DOHH2 (cell line): ENCODE results near the gene SERPINI1.

Source experiments
- H3F3A ChIP-seq: fragments of 200-600 bp; sonication (generic), shearing (Covaris generic); 2 replicates; pipeline ENCODE4 v1.6.0; 2016; ENCODE audit warnings: antibody characterized with exemption, mild to moderate bottlenecking; ENCODE audit not compliant: control insufficient read depth, insufficient read depth
- H3K27ac ChIP-seq: fragments of 200-600 bp; sonication (generic); 2 replicates; pipeline ENCODE4 v1.5.1; 2014; ENCODE audit warnings: low read depth, mild to moderate bottlenecking, low read length, moderate library complexity
- H3K27me3 ChIP-seq: fragments of 200-600 bp; sonication (generic); 2 replicates; pipeline ENCODE4 v1.6.1; 2014; ENCODE audit warnings: mild to moderate bottlenecking, low read length, mixed read lengths; ENCODE audit not compliant: control insufficient read depth
- H3K36me3 ChIP-seq: fragments of 200-600 bp; sonication (generic); 2 replicates; pipeline ENCODE4 v1.6.1; 2014; ENCODE audit warnings: mild to moderate bottlenecking, low read length, moderate library complexity, mixed read lengths; ENCODE audit not compliant: control insufficient read depth
- H3K4me1 ChIP-seq: fragments of 200-600 bp; sonication (generic); 2 replicates; pipeline ENCODE4 v1.6.1; 2014; ENCODE audit warnings: mild to moderate bottlenecking, low read length, mixed read lengths; ENCODE audit not compliant: control insufficient read depth
- H3K4me2 ChIP-seq: fragments of 200-600 bp; sonication (generic); 2 replicates; pipeline ENCODE4 v1.6.0; 2014; ENCODE audit warnings: mild to moderate bottlenecking, low read length, moderate library complexity
- H3K4me3 ChIP-seq: fragments of 200-600 bp; sonication (generic); 2 replicates; pipeline ENCODE4 v1.5.1; 2014; ENCODE audit warnings: mild to moderate bottlenecking, low read length, mixed read lengths
- H3K79me2 ChIP-seq: fragments of 200-600 bp; sonication (generic); 2 replicates; pipeline ENCODE4 v1.6.1; 2014; ENCODE audit warnings: mild to moderate bottlenecking, low read length, mixed read lengths; ENCODE audit not compliant: control insufficient read depth
- H3K9me2 ChIP-seq: fragments of 200-600 bp; sonication (generic); replicated peaks from 2 replicates; pipeline ENCODE4 v1.6.1; 2014; ENCODE audit warnings: mild to moderate bottlenecking, low read length, mixed read lengths; ENCODE audit not compliant: control insufficient read depth
- H3K9me3 ChIP-seq: fragments of 200-600 bp; sonication (generic); 2 replicates; pipeline ENCODE4 v1.6.1; 2014; ENCODE audit warnings: antibody characterized with exemption, low read length, mixed read lengths; ENCODE audit not compliant: control insufficient read depth, insufficient read depth
- H4K20me1 ChIP-seq: fragments of 200-600 bp; sonication (generic); 2 replicates; pipeline ENCODE4 v1.6.0; 2014; ENCODE audit warnings: low read depth, mild to moderate bottlenecking, antibody characterized with exemption, low read length, moderate library complexity; ENCODE audit not compliant: control insufficient read depth, insufficient read depth
- CTCF ChIP-seq: fragments of 200-600 bp; sonication (generic); IDR thresholded peaks from one replicate; pipeline ENCODE4 v1.5.1; 2014; ENCODE audit warnings: antibody characterized with exemption, mild to moderate bottlenecking, low read depth, low read length; ENCODE audit not compliant: poor library complexity, severe bottlenecking
- EZH2phosphoT487 ChIP-seq: fragments of 200-600 bp; sonication (generic); IDR thresholded peaks from 2 replicates; pipeline ENCODE4 v1.6.1; 2017; ENCODE audit warnings: borderline replicate concordance, mild to moderate bottlenecking, antibody characterized with exemption, low read length, moderate library complexity, mixed read lengths

The SERPINI1 gene

GRCh38 chr3:167867981-167868380, 132.5 kb downstream of the SERPINI1 start:
- H3K4me2 ChIP-seq = no peak overlapping the region
- no peak overlapping the region for H3K27ac ChIP-seq
- H3K4me3 ChIP-seq = no peak overlapping the region
- TF ChIP-seq CTCF = no peak
- no peak for TF ChIP-seq EZH2phosphoT487
- no peaks in the 10 kb centered on the region for H3K9me2 ChIP-seq
- H3K9me3 ChIP-seq = no peaks in the 10 kb centered on the region
- no peaks in the 10 kb centered on the region for H3K27me3 ChIP-seq
- no peaks in the 10 kb centered on the region for H3K79me2 ChIP-seq
- H4K20me1 ChIP-seq = no peaks in the 10 kb centered on the region
- no peaks in the 10 kb centered on the region for H3F3A ChIP-seq
- H3K36me3 ChIP-seq = no peaks in the 10 kb centered on the region
- peaks cover 9% of the 10 kb centered on the region for H3K4me1 ChIP-seq

GRCh38 chr3:167870181-167870580, 134.7 kb downstream of the SERPINI1 start:
- Histone ChIP-seq H3F3A (no peaks in the 10 kb centered on the region), H3K36me3 (no peaks in the 10 kb centered on the region), H3K4me3 (no peak overlapping the region), H3K4me2 (no peak overlapping the region), H4K20me1 (no peaks in the 10 kb centered on the region), H3K27ac (no peak overlapping the region), H3K79me2 (no peaks in the 10 kb centered on the region), H3K27me3 (no peaks in the 10 kb centered on the region), H3K9me3 (no peaks in the 10 kb centered on the region), H3K4me1 (no peaks in the 10 kb centered on the region), H3K9me2 (no peaks in the 10 kb centered on the region)
- TF ChIP-seq EZH2phosphoT487 (no peak), CTCF (no peak)

DNA sequence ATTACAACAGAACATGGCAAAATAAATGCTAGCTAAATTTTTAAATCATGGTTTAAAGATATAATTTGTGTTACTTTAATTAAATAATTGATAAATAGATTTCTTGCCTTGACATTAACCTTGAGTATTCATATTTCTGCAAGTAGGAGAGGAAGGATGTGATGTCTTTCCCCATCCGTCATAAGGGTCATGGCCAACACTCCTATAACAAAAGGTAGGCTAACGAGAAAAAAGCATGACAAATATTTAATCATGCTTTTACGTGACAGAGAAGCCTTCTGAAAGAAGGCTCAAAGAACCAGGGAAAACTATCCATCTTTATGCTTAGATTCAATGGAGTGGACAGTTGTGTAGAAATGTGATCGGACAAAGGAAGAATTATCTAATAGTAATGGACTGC, 135.2 kb downstream of the SERPINI1 start:
- Histone ChIP-seq H3F3A (no peaks in the 10 kb centered on the region), H3K4me1 (no peaks in the 10 kb centered on the region)
- TF ChIP-seq CTCF (no peak), EZH2phosphoT487 (no peak)

DNA sequence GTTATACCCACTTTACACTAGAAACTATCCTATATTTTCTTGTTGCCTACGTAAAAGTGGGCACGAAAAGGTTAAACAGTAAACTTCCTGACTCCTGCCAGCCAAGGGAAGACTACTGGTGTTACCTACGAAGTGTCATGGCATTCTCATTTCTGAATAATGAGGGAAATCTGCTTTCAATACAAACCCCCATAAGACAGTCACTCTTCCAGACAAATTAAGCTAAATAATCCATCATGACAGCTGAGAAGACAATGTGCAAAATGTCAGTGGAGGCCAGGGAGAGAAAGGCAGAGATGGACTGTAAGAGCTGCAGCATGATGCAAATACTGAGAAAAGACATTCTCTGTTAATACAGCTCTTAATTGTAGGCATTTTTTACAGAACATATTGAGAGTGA, 136.5 kb downstream of the SERPINI1 start:
- no peaks in the 10 kb centered on the region for H3K9me3 ChIP-seq
- H3K4me1 ChIP-seq = peaks cover 7% of the 10 kb centered on the region
- TF ChIP-seq EZH2phosphoT487 (no peak), CTCF (no peak)

More for the DNA sequence above, 135.2 kb downstream of the SERPINI1 start:
- Histone ChIP-seq H4K20me1 (no peaks in the 10 kb centered on the region), H3K27ac (no peak overlapping the region), H3K4me3 (no peak overlapping the region), H3K4me2 (no peak overlapping the region), H3K9me3 (no peaks in the 10 kb centered on the region), H3K9me2 (no peaks in the 10 kb centered on the region), H3K79me2 (no peaks in the 10 kb centered on the region), H3K36me3 (no peaks in the 10 kb centered on the region), H3K27me3 (no peaks in the 10 kb centered on the region)

More for the DNA sequence above, 136.5 kb downstream of the SERPINI1 start:
- Histone ChIP-seq H4K20me1 (no peaks in the 10 kb centered on the region), H3K4me3 (no peak overlapping the region), H3K27me3 (no peaks in the 10 kb centered on the region), H3K4me2 (no peak overlapping the region), H3K27ac (no peak overlapping the region), H3F3A (no peaks in the 10 kb centered on the region), H3K36me3 (no peaks in the 10 kb centered on the region), H3K79me2 (no peaks in the 10 kb centered on the region), H3K9me2 (no peaks in the 10 kb centered on the region)
